HEK293 (cell line): Measurements from ENCODE around the gene ZNF12.
"Not testable (repeated sequence)": the region's sequence is repeated elsewhere in the genome, so short reads cannot be mapped to it uniquely, and the experiment has no call there.

Source experiments
- CTCF ChIA-PET: fragments of 350-600 bp; formaldehyde crosslinking; extraction: SDS; loops from one replicate; lab custom pipeline; 2021; ENCODE audit warnings: antibody characterized with exemption; lab: Yijun Ruan, JAX
- POLR2A ChIA-PET: fragments of 300-600 bp; formaldehyde crosslinking; extraction: SDS; loops from one replicate; lab custom pipeline; 2020; ENCODE audit warnings: antibody characterized with exemption, inconsistent platforms; lab: Yijun Ruan, JAX
- H3K27ac ChIP-seq: fragments of 200-500 bp; sonication (Bioruptor generic); 2 replicates; pipeline ENCODE4 v1.5.1; 2014; ENCODE audit warnings: low read depth, low read length, control low read depth, inconsistent platforms; ENCODE audit errors: extremely low read depth
- H3K36me3 ChIP-seq, 2 experiments: fragments of 200-500 bp in 1 of 2; sonication (Bioruptor generic) in 1 of 2; 1 replicate in 1 of 2; 2 replicates in 1 of 2; pipeline ENCODE4 v1.5.1; 2014 to 2017; ENCODE audit warnings: inconsistent platforms in 2 of 2, low read length in 2 of 2; ENCODE audit not compliant: control insufficient read depth in 2 of 2, insufficient read depth in 1 of 2
- H3K4me1 ChIP-seq: fragments of 200-500 bp; sonication (Bioruptor generic); 2 replicates; pipeline ENCODE4 v1.5.1; 2014; ENCODE audit warnings: mild to moderate bottlenecking, low read length, inconsistent platforms; ENCODE audit not compliant: control insufficient read depth, insufficient read depth
- H3K4me3 ChIP-seq: 2 replicates; pipeline ENCODE4 v1.5.1; 2011; ENCODE audit warnings: low read depth, mild to moderate bottlenecking, control low read depth, low read length, moderate library complexity
- H3K9me3 ChIP-seq: fragments of 200-500 bp; sonication (Bioruptor generic); 2 replicates; pipeline ENCODE4 v1.5.1; 2014; ENCODE audit warnings: low read depth, low read length, inconsistent platforms; ENCODE audit not compliant: control insufficient read depth, insufficient read depth
- KLF9 ChIP-seq: fragments of 450-650 bp; formaldehyde crosslinking; IDR thresholded peaks from 2 replicates; pipeline ENCODE4 v1.5.1; 2016; ENCODE audit warnings: missing biosample characterization, missing genetic modification characterization, low read depth
- SP7 ChIP-seq: fragments of 450-650 bp; formaldehyde crosslinking; IDR thresholded peaks from 2 replicates; pipeline ENCODE4 v1.5.1; 2016; ENCODE audit warnings: missing biosample characterization, missing genetic modification characterization
- ZBTB20 ChIP-seq: fragments of 450-650 bp; formaldehyde crosslinking; IDR thresholded peaks from 2 replicates; pipeline ENCODE4 v1.5.1; 2016; ENCODE audit warnings: missing biosample characterization, missing genetic modification characterization
- ZEB2 ChIP-seq: fragments of 450-650 bp; formaldehyde crosslinking; IDR thresholded peaks from 2 replicates; pipeline ENCODE4 v1.5.1; 2016; ENCODE audit warnings: missing biosample characterization, missing genetic modification characterization
- ZFP3 ChIP-seq: fragments of 450-650 bp; formaldehyde crosslinking; IDR thresholded peaks from 2 replicates; pipeline ENCODE4 v1.5.1; 2016; ENCODE audit warnings: low read depth, missing biosample characterization, missing genetic modification characterization
- ZFP69B ChIP-seq: fragments of 450-650 bp; formaldehyde crosslinking; IDR thresholded peaks from 2 replicates; pipeline ENCODE4 v1.5.1; 2016; ENCODE audit warnings: missing biosample characterization, missing genetic modification characterization
- ZNF248 ChIP-seq: fragments of 450-650 bp; formaldehyde crosslinking; IDR thresholded peaks from 2 replicates; pipeline ENCODE4 v1.5.1; 2017; ENCODE audit warnings: missing biosample characterization, missing genetic modification characterization
- ZNF549 ChIP-seq: fragments of 450-650 bp; IDR thresholded peaks from 2 replicates; pipeline ENCODE4 v1.5.1; 2018; ENCODE audit warnings: missing biosample characterization, missing genetic modification characterization, mild to moderate bottlenecking, inconsistent platforms, moderate library complexity
- ZNF626 ChIP-seq: fragments of 450-650 bp; sonication (Bioruptor Pico); formaldehyde crosslinking; IDR thresholded peaks from 2 replicates; pipeline ENCODE4 v1.5.1; 2018; ENCODE audit warnings: missing biosample characterization, missing genetic modification characterization, inconsistent platforms
- ZNF776 ChIP-seq: fragments of 450-650 bp; formaldehyde crosslinking; IDR thresholded peaks from 2 replicates; pipeline ENCODE4 v1.5.0; 2017; ENCODE audit warnings: missing biosample characterization, missing genetic modification characterization, borderline replicate concordance
- TF ChIP-seq, protein P1 (sequence below): fragments of 450-650 bp; formaldehyde crosslinking; IDR thresholded peaks from 2 replicates; pipeline ENCODE4 v1.5.1; 2016; ENCODE audit warnings: missing biosample characterization, missing genetic modification characterization
- TF ChIP-seq, protein P2 (sequence below): sonication (generic); formaldehyde crosslinking; IDR thresholded peaks from 2 replicates; pipeline ENCODE4 v1.8.1; 2022; ENCODE audit warnings: mild to moderate bottlenecking, moderate library complexity, missing genetic modification reagents
- TF ChIP-seq, protein P3 (sequence below): fragments of 450-650 bp; formaldehyde crosslinking; IDR thresholded peaks from 2 replicates; pipeline ENCODE4 v1.5.1; 2017; ENCODE audit warnings: missing biosample characterization, missing genetic modification characterization
- TF ChIP-seq, protein P4 (sequence below): fragments of 450-650 bp; formaldehyde crosslinking; IDR thresholded peaks from 2 replicates; pipeline ENCODE4 v1.5.1; 2016; ENCODE audit warnings: missing biosample characterization, missing genetic modification characterization
- TF ChIP-seq, protein P5 (sequence below): fragments of 450-650 bp; formaldehyde crosslinking; IDR thresholded peaks from 2 replicates; pipeline ENCODE4 v1.5.1; 2017; ENCODE audit warnings: missing biosample characterization, missing genetic modification characterization
- TF ChIP-seq, protein P6 (sequence below): fragments of 450-650 bp; formaldehyde crosslinking; IDR thresholded peaks from 2 replicates; pipeline ENCODE4 v1.5.1; 2016; ENCODE audit warnings: missing biosample characterization, missing genetic modification characterization, low read depth

ZNF12 gene

DNA sequence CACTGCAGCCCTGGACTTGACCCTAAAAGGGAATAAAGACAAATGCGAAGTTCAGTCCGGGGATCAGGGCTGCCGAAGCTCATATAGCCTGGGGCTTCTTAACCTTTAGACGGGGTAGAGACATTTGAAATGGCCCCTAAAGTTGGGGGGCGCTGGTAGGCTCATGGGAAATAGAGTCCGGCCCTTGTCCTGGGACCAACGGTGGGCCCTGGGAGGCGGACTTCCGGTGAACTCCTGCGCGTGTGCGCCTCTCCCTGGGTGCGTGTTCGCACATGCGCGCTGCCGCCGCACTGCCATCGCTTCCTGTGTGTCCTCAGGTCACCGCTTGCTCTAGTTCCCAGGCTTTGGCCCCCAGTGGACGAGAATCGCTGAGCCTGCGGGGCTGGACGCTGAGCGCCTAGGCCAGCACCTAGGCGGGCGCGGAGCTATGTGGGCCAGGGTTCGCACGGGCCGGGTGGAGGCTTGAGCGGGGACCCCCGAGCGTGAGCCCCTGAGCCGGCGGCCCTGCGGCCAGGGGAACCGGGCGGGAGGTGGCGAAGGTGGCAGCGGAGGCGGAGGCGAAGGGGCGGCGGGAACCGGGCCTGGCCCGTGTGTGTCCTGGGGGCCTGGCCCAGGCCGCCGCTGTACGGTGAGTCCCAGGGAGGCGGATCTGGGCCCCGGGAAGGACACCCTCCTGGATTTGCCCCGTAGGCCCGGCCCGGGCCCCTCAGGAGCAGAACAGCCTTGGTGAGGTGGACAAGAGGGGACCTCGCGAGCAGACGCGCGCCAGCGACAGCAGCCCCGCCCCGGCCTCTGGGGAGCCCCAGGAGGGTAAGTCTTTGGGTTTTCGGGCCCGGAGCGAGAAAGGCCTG, 23.0 kb upstream of the ZNF12 start (continued):
- TF ChIP-seq, protein P1, sequence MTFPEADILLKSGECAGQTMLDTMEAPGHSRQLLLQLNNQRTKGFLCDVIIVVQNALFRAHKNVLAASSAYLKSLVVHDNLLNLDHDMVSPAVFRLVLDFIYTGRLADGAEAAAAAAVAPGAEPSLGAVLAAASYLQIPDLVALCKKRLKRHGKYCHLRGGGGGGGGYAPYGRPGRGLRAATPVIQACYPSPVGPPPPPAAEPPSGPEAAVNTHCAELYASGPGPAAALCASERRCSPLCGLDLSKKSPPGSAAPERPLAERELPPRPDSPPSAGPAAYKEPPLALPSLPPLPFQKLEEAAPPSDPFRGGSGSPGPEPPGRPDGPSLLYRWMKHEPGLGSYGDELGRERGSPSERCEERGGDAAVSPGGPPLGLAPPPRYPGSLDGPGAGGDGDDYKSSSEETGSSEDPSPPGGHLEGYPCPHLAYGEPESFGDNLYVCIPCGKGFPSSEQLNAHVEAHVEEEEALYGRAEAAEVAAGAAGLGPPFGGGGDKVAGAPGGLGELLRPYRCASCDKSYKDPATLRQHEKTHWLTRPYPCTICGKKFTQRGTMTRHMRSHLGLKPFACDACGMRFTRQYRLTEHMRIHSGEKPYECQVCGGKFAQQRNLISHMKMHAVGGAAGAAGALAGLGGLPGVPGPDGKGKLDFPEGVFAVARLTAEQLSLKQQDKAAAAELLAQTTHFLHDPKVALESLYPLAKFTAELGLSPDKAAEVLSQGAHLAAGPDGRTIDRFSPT (tag by site-specific recombination): 0 out of 2 replicates have a peak, but pooled peaks have one; percentile 10
- TF ChIP-seq ZBTB20 (tag by site-specific recombination): peak; percentile 64; the same call in 1 of the 2 replicates
- no peak for TF ChIP-seq ZFP3 (tag by site-specific recombination)
- TF ChIP-seq, protein P2, sequence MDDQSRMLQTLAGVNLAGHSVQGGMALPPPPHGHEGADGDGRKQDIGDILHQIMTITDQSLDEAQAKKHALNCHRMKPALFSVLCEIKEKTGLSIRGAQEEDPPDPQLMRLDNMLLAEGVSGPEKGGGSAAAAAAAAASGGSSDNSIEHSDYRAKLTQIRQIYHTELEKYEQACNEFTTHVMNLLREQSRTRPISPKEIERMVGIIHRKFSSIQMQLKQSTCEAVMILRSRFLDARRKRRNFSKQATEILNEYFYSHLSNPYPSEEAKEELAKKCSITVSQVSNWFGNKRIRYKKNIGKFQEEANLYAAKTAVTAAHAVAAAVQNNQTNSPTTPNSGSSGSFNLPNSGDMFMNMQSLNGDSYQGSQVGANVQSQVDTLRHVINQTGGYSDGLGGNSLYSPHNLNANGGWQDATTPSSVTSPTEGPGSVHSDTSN: 0 out of 2 replicates have a peak, but pooled peaks have one; percentile 27
- TF ChIP-seq ZFP69B: peak; percentile 87; the same call in 1 of the 2 replicates
- TF ChIP-seq KLF9 (tag by site-specific recombination): 0 out of 2 replicates have a peak, but pooled peaks have one; percentile 20
- TF ChIP-seq, protein P3, sequence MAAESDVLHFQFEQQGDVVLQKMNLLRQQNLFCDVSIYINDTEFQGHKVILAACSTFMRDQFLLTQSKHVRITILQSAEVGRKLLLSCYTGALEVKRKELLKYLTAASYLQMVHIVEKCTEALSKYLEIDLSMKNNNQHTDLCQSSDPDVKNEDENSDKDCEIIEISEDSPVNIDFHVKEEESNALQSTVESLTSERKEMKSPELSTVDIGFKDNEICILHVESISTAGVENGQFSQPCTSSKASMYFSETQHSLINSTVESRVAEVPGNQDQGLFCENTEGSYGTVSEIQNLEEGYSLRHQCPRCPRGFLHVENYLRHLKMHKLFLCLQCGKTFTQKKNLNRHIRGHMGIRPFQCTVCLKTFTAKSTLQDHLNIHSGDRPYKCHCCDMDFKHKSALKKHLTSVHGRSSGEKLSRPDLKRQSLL: peak; percentile 40; the same call in 1 of the 2 replicates
- TF ChIP-seq, protein P4, sequence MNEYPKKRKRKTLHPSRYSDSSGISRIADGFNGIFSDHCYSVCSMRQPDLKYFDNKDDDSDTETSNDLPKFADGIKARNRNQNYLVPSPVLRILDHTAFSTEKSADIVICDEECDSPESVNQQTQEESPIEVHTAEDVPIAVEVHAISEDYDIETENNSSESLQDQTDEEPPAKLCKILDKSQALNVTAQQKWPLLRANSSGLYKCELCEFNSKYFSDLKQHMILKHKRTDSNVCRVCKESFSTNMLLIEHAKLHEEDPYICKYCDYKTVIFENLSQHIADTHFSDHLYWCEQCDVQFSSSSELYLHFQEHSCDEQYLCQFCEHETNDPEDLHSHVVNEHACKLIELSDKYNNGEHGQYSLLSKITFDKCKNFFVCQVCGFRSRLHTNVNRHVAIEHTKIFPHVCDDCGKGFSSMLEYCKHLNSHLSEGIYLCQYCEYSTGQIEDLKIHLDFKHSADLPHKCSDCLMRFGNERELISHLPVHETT: no peak
- TF ChIP-seq ZNF776: no peak

DNA sequence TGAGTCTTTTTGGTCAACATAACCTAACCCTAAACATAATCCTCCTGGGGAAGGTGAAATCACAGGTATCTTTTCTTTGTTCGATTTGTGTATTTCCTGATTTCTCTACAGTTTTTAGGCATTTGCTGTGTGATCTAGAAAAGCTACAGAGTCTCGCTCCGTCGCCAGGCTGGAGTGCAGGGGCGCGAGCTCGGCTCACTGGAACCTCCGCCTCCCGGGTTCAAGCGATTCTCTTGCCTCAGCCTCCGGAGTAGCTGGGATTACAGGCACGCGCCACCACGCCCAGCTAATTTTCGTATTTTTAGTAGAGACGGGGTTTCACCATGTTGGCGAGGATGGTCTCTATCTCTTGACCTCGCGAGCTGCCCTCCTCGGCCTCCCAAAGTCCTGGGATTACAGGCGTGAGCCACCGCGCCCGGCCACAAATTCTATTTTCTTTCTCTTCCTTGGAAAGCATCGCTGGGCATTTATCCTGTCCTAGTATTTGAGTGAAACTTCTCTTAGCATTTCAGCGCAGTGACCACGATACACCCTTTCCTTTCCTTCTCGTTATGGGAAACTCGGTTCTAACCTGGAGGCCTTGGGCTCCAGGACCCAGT, 22.2 kb upstream of the ZNF12 start:
- Histone ChIP-seq H3K4me3 (peak overlapping the region; percentile 95), H3K36me3 (peaks cover 9 to 17% of the 10 kb centered on the region in 2 experiments; a peak in 2 of 3 replicates), H3K27ac (peak overlapping the region; percentile 73; the same call in 1 of the 2 replicates)
- POLR2A ChIA-PET, H3K9me3 ChIP-seq, H3K4me1 ChIP-seq: not testable (repeated sequence)
- CTCF ChIA-PET: interaction anchor here (0.6 kb wide), 1 partner anchor 213 kb away, joined by 6 read pairs; no protein-coding TSS in a partner anchor

DNA sequence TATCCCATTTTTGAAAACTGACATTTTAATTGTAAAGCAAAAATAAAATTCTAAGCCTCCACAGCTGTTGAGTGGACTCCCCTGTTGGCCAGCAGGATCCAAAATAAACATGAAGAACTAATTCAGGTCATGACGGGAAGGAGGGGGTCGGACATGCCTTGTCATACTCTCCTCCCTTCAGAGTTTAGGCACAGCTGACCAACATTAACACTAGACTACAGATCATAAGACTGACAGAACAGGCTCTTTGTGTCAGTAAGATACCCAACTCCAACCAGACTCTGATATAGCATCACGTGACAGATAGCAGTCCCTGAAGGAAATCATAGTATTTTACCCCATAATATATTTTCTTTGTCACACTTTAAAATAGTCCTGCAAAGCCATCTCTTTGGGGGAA, 20.9 kb upstream of the ZNF12 start:
- no peak overlapping the region for H3K27ac ChIP-seq
- H3K9me3 ChIP-seq: no peaks in the 10 kb centered on the region
- CTCF ChIA-PET: no interaction called here
- POLR2A ChIA-PET: no interaction called here
- TF ChIP-seq, protein P5, sequence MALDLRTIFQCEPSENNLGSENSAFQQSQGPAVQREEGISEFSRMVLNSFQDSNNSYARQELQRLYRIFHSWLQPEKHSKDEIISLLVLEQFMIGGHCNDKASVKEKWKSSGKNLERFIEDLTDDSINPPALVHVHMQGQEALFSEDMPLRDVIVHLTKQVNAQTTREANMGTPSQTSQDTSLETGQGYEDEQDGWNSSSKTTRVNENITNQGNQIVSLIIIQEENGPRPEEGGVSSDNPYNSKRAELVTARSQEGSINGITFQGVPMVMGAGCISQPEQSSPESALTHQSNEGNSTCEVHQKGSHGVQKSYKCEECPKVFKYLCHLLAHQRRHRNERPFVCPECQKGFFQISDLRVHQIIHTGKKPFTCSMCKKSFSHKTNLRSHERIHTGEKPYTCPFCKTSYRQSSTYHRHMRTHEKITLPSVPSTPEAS (tag by site-specific recombination): no peak
- TF ChIP-seq ZNF248 (tag by site-specific recombination) (no peak), SP7 (tag by site-specific recombination) (no peak), ZEB2 (tag by site-specific recombination) (no peak), ZNF549 (tag by site-specific recombination) (no peak), ZNF626 (tag by site-specific recombination) (no peak)
- TF ChIP-seq, protein P6, sequence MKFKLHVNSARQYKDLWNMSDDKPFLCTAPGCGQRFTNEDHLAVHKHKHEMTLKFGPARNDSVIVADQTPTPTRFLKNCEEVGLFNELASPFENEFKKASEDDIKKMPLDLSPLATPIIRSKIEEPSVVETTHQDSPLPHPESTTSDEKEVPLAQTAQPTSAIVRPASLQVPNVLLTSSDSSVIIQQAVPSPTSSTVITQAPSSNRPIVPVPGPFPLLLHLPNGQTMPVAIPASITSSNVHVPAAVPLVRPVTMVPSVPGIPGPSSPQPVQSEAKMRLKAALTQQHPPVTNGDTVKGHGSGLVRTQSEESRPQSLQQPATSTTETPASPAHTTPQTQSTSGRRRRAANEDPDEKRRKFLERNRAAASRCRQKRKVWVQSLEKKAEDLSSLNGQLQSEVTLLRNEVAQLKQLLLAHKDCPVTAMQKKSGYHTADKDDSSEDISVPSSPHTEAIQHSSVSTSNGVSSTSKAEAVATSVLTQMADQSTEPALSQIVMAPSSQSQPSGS: no peak
- peaks cover 0 to 6% of the 10 kb centered on the region in 2 experiments; a peak in 2 of 3 replicates for H3K36me3 ChIP-seq
- no peaks in the 10 kb centered on the region for H3K4me1 ChIP-seq
- no peak overlapping the region for H3K4me3 ChIP-seq

DNA sequence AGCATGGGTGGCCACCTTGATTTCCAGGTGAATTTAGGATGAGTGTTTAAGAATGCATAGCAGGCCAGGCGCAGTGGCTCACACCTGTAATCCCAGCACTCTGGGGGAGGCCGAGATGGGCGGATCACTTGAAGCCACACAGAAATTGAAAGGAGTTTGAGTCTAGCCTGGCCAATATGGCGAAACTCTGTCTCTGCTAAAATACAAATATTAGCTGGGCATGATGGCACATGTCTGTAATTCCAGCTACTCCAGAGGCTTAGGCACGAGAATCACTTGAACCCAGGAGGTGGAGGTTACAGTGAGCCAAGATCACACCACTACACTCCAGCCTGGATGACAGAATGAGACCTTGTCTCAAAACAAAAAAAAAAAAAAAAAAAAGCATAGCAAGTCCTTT, 19.6 kb upstream of the ZNF12 start:
- CTCF ChIA-PET, POLR2A ChIA-PET: not testable (repeated sequence)

More for the DNA sequence above, 19.6 kb upstream of the ZNF12 start:
- not testable (repeated sequence) for H3K4me3 ChIP-seq, H3K27ac ChIP-seq, H3K36me3 ChIP-seq, H3K9me3 ChIP-seq, H3K4me1 ChIP-seq
